Mesodermal cell (in vitro differentiated cells): ENCODE results near the gene GJC2.

Experiments used
- H3K27ac ChIP-seq: 2 replicates; pipeline ENCODE4 v1.7.0; 2013; ENCODE audit warnings: mild to moderate bottlenecking, low read depth, low read length, moderate library complexity; ENCODE audit not compliant: severe bottlenecking
- H3K36me3 ChIP-seq: 2 replicates; pipeline ENCODE4 v1.7.1; 2013; ENCODE audit warnings: mild to moderate bottlenecking, low read length, moderate library complexity; ENCODE audit not compliant: control insufficient read depth, insufficient read depth
- H3K4me1 ChIP-seq: one replicate; pipeline ENCODE4 v1.7.1; 2013; ENCODE audit warnings: mild to moderate bottlenecking, low read length; ENCODE audit not compliant: insufficient read depth, control insufficient read depth, poor library complexity, severe bottlenecking
- H3K4me3 ChIP-seq: 2 replicates; pipeline ENCODE4 v1.7.0; 2013; ENCODE audit warnings: low read length, control low read depth, mild to moderate bottlenecking; ENCODE audit not compliant: insufficient read depth, poor library complexity, severe bottlenecking; ENCODE audit errors: extremely low read depth
- H3K9me3 ChIP-seq: 2 replicates; pipeline ENCODE4 v1.7.1; 2013; ENCODE audit warnings: mild to moderate bottlenecking, low read length, moderate library complexity; ENCODE audit not compliant: control insufficient read depth
- WGBS, 2 experiments: methylation state at CpG; one replicate each; pipeline ENCODE4 v1.1.5; 2013; ENCODE audit warnings: missing lambda C conversion rate in 2 of 2; ENCODE audit not compliant: insufficient coverage in 2 of 2; 5-methylcytosine and 5-hydroxymethylcytosine counted together

Gene GJC2

DNA sequence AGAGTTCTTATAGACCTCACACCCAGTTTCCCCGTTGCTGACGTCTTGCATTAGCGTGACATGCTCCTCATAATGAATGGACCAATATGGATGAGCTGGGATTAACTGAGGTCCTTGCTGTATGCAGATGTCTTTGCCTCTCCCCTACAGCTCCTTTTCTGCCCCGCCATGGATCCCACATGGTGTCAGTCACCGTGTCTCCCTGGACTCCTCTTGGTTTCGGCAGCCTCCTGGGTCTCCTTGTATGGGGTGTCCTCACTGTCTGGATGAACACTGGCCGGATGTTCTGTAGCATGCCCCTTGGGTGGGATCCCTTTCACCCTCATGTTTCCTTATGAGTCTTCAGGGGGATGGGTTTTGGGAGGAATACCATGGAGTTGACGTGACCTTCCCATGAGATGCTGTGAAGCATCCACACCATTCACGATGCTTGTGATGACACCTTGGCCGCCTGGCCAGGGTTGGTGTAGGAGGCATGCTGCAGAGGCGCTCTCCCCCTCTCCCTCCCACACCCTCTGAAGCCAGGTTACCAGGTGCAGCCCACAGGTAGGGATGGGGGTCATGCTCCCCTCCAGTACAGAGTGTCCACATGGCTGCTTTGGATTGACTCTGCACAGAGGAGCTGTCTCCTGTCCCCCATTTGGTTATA lies 4.4 kb downstream of the GJC2 start:
- H3K4me3 ChIP-seq, result no peak overlapping the region
- H3K9me3 ChIP-seq, result no peaks in the 10 kb centered on the region
- WGBS, 2 experiments, result 77 to 85% methylated on average over 6 to 8 of the region's 11 CpGs

DNA sequence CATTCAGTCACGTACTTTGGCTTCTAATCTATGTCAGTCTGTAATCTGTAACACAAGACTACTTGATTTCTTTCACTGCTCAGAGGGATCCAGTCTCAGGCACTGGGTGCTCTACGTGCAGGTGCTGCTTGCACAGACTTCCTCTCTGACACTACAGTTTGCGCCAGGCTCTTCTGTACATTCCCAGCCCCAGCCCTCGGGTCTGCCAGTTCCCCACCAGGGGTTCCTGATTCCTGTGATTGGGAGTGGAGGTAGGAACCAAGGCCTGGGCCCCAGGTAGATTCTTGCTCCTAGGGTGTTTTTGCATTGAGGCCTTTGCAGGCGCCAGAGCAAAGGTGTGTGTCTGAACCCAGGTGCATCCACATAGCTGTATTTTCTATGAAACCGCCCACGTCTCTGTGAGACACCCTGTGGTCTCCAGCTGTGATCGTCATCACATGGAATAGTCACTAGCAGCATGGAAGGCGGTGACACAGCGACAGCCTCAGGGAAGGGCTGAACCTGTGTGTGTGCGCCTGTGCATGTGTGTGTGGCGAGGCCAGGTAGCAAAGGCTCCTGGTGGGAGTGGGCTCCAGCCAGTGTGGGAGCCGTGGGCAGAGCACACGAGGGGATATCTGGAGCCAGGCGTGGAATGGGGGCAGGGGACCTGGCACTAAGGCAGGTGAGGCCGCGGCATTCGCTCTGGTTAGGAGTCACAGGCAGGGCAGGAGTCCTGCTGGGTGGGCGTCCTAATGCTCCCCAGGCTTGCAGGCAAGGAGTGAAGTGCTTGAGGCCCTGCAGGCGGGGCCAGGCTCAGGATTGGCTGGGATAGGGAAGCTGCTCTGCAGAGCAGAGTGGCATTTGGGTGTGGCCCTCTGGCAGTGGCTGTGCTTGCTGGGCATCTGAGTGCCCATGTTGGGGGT lies 5.2 kb downstream of the GJC2 start:
- peaks cover 2% of the 10 kb centered on the region for H3K36me3 ChIP-seq
- 88 to 91% methylated on average over 16 to 19 of the region's 20 CpGs for WGBS, 2 experiments
- no peaks in the 10 kb centered on the region for H3K9me3 ChIP-seq
- H3K4me3 ChIP-seq, result no peak overlapping the region
- H3K27ac ChIP-seq, result no peak overlapping the region
- H3K4me1 ChIP-seq, result peaks cover 7% of the 10 kb centered on the region

More for the DNA sequence above, 4.4 kb downstream of the GJC2 start:
- Histone ChIP-seq H3K27ac (no peak overlapping the region), H3K36me3 (peaks cover 2% of the 10 kb centered on the region), H3K4me1 (peaks cover 12% of the 10 kb centered on the region)

DNA sequence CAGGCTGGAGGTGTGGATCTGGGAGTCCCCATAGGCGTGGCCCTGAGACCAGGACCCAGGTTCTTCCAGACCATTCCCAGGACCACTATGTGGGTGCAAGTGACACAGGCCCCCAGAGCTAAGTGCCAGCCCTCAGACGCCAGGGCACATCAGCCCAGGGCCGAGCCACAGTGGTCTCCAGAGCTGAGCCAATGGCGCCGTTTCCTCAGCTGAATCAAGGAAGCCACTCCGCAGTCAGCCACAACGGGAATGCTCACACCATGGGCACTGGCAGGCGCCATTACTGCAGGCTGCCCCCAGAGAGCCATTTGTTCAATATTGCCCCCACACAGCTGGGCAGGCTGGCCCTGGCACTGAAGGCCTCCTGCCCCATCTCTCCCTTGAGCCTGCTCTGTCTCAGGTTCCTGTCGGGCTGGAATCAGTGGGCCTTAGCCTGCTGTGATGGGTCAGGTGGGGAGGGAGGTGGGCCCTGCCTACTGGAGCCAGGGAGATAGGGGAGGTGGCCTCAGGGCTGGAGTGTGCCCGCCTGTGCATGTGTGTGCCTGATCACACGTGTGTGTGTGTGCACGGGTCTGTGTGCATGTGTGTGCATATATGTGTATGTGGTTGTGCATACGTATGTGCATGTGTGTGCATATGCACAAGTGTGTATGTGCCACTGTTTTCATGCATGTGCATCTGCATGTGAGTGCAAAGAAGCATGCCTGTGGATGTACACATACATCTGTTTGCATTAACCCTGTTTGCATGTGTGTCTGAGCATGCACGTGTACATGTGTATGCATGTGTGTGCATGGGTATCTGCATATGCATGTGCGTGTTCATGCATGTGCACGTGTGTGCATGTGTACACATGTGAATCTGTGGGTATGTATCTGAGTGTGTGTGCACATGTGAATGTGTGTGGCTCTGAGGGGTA lies 6.1 kb downstream of the GJC2 start:
- Histone ChIP-seq H3K4me1 (peaks cover 4% of the 10 kb centered on the region), H3K36me3 (peaks cover 2% of the 10 kb centered on the region), H3K9me3 (no peaks in the 10 kb centered on the region), H3K27ac (no peak overlapping the region), H3K4me3 (no peak overlapping the region)
- WGBS, 2 experiments, result 92 to 94% methylated on average over 14 to 15 of the region's 16 CpGs

DNA sequence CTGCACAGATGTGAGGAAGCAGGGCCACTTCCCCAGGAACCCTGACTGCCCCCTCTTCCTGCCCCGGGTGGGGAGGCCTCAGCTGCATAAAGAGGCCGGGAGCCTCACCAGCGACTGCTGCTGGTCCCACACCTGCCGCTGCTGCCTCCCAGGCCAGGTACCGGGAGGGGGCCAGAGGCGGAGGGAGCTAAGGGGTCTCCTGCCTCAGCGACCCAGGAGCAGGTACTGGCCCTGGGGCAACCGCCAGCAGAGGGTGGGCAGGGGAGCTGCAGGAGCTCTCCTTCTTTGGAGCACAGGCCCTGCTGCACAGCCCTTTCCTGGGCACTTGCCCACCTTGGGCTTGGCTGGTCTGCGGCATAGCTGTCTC lies 6.8 kb downstream of the GJC2 start:
- Histone ChIP-seq H3K4me3 (no peak overlapping the region), H3K27ac (no peak overlapping the region)
- WGBS, 2 experiments, result 84 to 88% methylated on average over 9 of the region's 9 CpGs

DNA sequence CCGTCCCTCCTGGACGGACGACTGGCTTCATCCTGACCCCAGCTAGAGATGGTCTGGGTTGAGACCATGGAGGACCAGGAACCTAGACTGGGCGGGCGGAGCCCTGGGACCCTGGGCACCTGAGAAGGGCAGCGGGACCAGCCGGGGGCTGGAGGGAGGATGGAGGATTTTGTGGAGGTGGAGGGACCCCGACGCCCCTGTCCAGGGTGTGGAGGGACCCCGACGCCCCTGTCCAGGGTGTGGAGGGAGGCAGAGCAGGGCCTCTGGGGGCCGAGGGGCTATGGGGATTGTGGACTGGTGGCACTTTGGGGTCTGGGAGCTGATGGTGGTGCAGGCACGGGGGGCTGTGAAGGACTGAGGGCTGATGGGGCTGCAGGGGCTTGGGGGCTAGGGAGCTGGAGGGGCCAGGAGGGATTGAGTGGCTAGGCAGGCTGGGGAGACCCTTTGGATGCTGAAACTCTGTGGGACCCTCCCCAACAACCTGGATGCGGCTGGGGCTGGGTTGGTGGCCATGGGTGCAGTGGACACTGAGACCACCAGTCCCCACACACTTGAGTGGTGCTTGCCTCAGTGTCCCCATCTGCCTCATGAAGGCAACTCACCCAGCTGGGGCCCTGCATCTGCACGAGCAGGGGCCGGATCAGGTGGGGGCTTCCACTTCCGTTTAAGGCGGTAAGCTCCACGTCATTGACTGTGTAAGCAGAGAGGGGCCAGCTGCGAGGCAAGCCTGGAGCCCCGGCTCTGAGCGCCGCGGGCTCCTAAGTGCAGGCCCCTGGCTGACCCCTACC lies 7.4 kb downstream of the GJC2 start:
- WGBS, 2 experiments, result 92% methylated on average over 18 to 23 of the region's 24 CpGs
- no peak overlapping the region for H3K4me3 ChIP-seq
- H3K36me3 ChIP-seq, result peaks cover 2% of the 10 kb centered on the region
- no peaks in the 10 kb centered on the region for H3K9me3 ChIP-seq
- H3K4me1 ChIP-seq, result peaks cover 4% of the 10 kb centered on the region
- no peak overlapping the region for H3K27ac ChIP-seq

More for the DNA sequence above, 6.8 kb downstream of the GJC2 start:
- Histone ChIP-seq H3K9me3 (no peaks in the 10 kb centered on the region), H3K36me3 (peaks cover 2% of the 10 kb centered on the region), H3K4me1 (no peaks in the 10 kb centered on the region)

DNA sequence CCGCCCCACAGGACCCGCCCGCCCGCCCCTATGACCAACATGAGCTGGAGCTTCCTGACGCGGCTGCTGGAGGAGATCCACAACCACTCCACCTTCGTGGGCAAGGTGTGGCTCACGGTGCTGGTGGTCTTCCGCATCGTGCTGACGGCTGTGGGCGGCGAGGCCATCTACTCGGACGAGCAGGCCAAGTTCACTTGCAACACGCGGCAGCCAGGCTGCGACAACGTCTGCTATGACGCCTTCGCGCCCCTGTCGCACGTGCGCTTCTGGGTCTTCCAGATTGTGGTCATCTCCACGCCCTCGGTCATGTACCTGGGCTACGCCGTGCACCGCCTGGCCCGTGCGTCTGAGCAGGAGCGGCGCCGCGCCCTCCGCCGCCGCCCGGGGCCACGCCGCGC lies 8.0 kb downstream of the GJC2 start:
- Histone ChIP-seq H3K36me3 (peaks cover 2% of the 10 kb centered on the region), H3K4me1 (peaks cover 10% of the 10 kb centered on the region), H3K9me3 (no peaks in the 10 kb centered on the region), H3K4me3 (no peak overlapping the region), H3K27ac (no peak overlapping the region)
- WGBS, 2 experiments, result 90 to 92% methylated on average over 31 to 41 of the region's 43 CpGs

DNA sequence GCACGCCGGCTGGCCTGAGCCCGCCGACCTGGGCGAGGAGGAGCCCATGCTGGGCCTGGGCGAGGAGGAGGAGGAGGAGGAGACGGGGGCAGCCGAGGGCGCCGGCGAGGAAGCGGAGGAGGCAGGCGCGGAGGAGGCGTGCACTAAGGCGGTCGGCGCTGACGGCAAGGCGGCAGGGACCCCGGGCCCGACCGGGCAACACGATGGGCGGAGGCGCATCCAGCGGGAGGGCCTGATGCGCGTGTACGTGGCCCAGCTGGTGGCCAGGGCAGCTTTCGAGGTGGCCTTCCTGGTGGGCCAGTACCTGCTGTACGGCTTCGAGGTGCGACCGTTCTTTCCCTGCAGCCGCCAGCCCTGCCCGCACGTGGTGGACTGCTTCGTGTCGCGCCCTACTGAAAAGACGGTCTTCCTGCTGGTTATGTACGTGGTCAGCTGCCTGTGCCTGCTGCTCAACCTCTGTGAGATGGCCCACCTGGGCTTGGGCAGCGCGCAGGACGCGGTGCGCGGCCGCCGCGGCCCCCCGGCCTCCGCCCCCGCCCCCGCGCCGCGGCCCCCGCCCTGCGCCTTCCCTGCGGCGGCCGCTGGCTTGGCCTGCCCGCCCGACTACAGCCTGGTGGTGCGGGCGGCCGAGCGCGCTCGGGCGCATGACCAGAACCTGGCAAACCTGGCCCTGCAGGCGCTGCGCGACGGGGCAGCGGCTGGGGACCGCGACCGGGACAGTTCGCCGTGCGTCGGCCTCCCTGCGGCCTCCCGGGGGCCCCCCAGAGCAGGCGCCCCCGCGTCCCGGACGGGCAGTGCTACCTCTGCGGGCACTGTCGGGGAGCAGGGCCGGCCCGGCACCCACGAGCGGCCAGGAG lies 8.6 kb downstream of the GJC2 start:
- Histone ChIP-seq H3K9me3 (no peaks in the 10 kb centered on the region), H3K27ac (no peak overlapping the region), H3K36me3 (no peaks in the 10 kb centered on the region), H3K4me3 (no peak overlapping the region), H3K4me1 (peaks cover 15% of the 10 kb centered on the region)
- WGBS, 2 experiments, result 78 to 81% methylated on average over 57 to 98 of the region's 98 CpGs

DNA sequence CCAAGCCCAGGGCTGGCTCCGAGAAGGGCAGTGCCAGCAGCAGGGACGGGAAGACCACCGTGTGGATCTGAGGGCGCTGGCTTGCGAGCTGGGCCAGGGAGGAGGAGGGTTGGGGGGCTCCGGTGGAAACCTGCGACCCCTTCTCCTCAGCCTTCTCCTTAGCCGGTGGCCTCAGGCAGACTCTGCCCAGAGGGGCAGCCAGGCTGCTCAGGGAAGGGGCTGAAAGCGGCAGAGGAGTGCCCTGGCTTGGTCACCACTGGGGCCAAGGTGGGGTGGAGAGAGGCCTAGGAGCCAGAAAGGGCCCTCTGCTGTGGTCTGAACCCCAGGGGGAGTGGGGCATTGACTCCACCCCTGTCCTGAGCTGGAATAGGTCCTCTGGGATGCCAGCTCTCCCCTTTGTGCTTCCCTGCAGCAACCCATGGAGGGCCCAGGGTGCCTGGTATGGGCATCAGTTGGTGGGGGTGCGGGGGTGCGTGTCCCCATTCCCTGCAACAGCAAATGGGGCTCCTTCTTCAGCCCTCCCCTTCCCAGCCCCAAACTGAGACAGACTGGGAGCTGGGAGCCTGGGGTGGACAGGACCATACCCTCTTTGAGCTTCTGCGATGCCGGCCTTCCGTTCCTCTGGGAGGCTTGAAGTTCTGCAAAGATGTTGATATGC lies 9.4 kb downstream of the GJC2 start:
- H3K36me3 ChIP-seq, result no peaks in the 10 kb centered on the region

DNA sequence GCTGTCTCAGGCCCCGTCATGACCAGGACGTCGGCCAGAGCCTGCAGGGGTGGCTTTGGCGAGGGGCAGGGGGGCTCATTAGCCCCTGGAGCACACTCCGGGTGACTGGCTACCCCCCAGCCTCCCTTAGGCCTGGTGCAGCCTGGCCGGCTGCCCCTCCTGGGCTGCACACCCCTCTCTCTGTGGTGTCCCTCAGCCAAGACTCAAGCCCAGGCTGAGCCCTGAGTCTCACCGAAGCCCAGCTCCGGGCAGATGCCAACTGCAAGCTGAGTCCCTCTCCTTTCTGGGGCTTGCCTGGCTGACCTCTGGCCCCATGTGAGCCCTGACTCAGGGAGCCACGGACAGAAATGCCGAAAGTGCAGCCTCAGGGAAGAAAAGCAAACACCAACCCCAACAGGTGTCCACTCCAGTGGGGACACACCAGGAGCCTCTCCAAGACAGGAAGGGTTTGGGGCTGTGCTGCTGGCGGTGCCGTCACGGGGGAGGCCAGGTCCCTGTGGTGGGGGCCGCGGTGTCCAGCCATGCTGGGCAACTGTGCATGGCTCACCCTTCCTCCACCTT lies 10.6 kb downstream of the GJC2 start:
- no peak overlapping the region for H3K27ac ChIP-seq
- no peaks in the 10 kb centered on the region for H3K9me3 ChIP-seq
- H3K4me1 ChIP-seq, result peaks cover 18% of the 10 kb centered on the region
- H3K36me3 ChIP-seq, result no peaks in the 10 kb centered on the region
- H3K4me3 ChIP-seq, result no peak overlapping the region
- 85 to 96% methylated on average over 12 to 13 of the region's 15 CpGs for whole genome bisulfite sequencing, 2 experiments

More for the DNA sequence above, 9.4 kb downstream of the GJC2 start:
- Histone ChIP-seq H3K4me3 (no peak overlapping the region), H3K9me3 (no peaks in the 10 kb centered on the region), H3K27ac (no peak overlapping the region), H3K4me1 (peaks cover 15% of the 10 kb centered on the region)
- WGBS, 2 experiments, result 88 to 93% methylated on average over 5 to 9 of the region's 14 CpGs
